ENCODE data around the gene CCDC134. TPM values are rescaled to one million over a fixed set of nuclear protein-coding genes. Genes with fewer than 3 reads are reported as not detected.

CCDC134 gene
- total and polyA plus RNA-seq, 2 of the 8 experiments (the other 6 are each of a cell fraction or from before 2014, with no cell fraction given): 7.7 to 20.0 TPM

- Histone ChIP-seq H2BK5ac (ENCODE audit: low read depth, low read length) (0 out of 2 replicates have a peak overlapping the region, but pooled peaks have one; percentile 2), H4K91ac (replicated peaks; ENCODE audit: insufficient read length, low read length) (no peak overlapping the region), H3K79me1 (ENCODE audit: low read depth, low read length) (peaks cover 8% of the 10 kb centered on the region), H2BK12ac (ENCODE audit: low read depth, low read length) (no peak overlapping the region), H4K20me1 (replicated peaks in 1 of 2; ENCODE audit: control insufficient read depth in 1 of 2, insufficient read depth in 2 of 2, low read length in 2 of 2) (peaks cover 6 to 7% of the 10 kb centered on the region in 2 experiments), H3K56ac (replicated peaks; ENCODE audit: insufficient read length, low read depth, low read length) (no peak overlapping the region), H4K8ac (ENCODE audit: extremely low read depth, insufficient read depth, low read length) (no peak overlapping the region), H2BK120ac (replicated peaks; ENCODE audit: low read depth, low read length) (no peak overlapping the region), H3K79me2 (ENCODE audit: control insufficient read depth in 1 of 2, insufficient read depth in 2 of 2, low read length in 2 of 2) (peaks cover 3 to 8% of the 10 kb centered on the region in 2 experiments; a peak in 3 of 4 replicates), H2BK20ac (ENCODE audit: low read length) (no peak overlapping the region), H3K9me3 (ENCODE audit: insufficient read depth in 2 of 2, low read depth in 1 of 2, low read length in 1 of 2) (no peaks in the 10 kb centered on the region), H3K4me2 (ENCODE audit: insufficient read depth in 1 of 2, low read depth in 2 of 2, low read length in 2 of 2) (no peak overlapping the region), H3K18ac (ENCODE audit: extremely low read depth, low read length) (no peak overlapping the region; the same call in 1 of the 2 replicates), H2AFZ (ENCODE audit: low read length) (no peak overlapping the region), H3K4me3 (ENCODE audit: extremely low read depth in 1 of 4, insufficient read depth in 2 of 4, low read depth in 3 of 4, low read length in 4 of 4) (no peak overlapping the region), H4K5ac (ENCODE audit: insufficient read length, low read depth, low read length) (no peak overlapping the region), H2AK5ac (ENCODE audit: low read depth, low read length) (no peak overlapping the region), H3K27ac (ENCODE audit: low read depth, low read length) (no peak overlapping the region), H3K23ac (ENCODE audit: insufficient read length) (no peak overlapping the region), H3K36me3 (ENCODE audit: control insufficient read depth in 2 of 4, insufficient read depth in 4 of 4, low read length in 3 of 4) (peaks cover 2 to 8% (median 4%) of the 10 kb centered on the region in 4 experiments; a peak in 4 of 8 replicates), H3K27me3 (replicated peaks in 1 of 4; ENCODE audit: control insufficient read depth in 3 of 4, extremely low read depth in 1 of 4, insufficient read depth in 3 of 4, low read length in 3 of 4) (no peaks in the 10 kb centered on the region), H3K23me2 (ENCODE audit: low read depth, low read length) (no peaks in the 10 kb centered on the region), H3K14ac (ENCODE audit: insufficient read length) (no peak overlapping the region), H2BK15ac (ENCODE audit: low read length) (no peak overlapping the region), H3K4me1 (replicated peaks in 1 of 4; ENCODE audit: control insufficient read depth in 3 of 4, insufficient read depth in 4 of 4, low read length in 3 of 4) (peaks cover 0 to 4% (median 0%) of the 10 kb centered on the region in 4 experiments; a peak in 1 of 7 replicates), H3K9ac (replicated peaks in 1 of 4; ENCODE audit: extremely low read depth in 1 of 4, low read depth in 3 of 4, low read length in 3 of 4) (no peak overlapping the region), H3K4ac (replicated peaks; ENCODE audit: insufficient read length, low read depth, low read length) (no peak overlapping the region)
- POLR2A ChIA-PET (ENCODE audit: partially characterized antibody): interaction anchor here (0.7 to 1.3 kb wide), 2 partner anchors 8 to 54 kb away, joined by 4 to 9 read pairs; partner anchors contain the start of gene CCDC134
- FAIRE-seq (no peak), DNase-seq (ENCODE audit: low read depth in 1 of 2, low spot score in 2 of 2) (no peak)
- CTCF ChIA-PET (ENCODE audit: partially characterized antibody): interaction anchor here (0.8 to 1.8 kb wide), 5 partner anchors 17 to 111 kb away, joined by 3 to 8 read pairs (median 5); no protein-coding TSS in a partner anchor
- WGBS, 2 experiments (ENCODE audit: extremely low coverage in 1 of 2, insufficient coverage in 1 of 2, insufficient read length in 1 of 2, insufficient replicate concordance in 2 of 2, low coverage in 1 of 2, low lambda C conversion rate in 2 of 2, missing lambda C conversion rate in 1 of 2): 77% methylated on average over 6 of the region's 6 CpGs; no CpG with 5 or more reads in 1 of the 2 experiments
- TF ChIP-seq ASH2L (IDR thresholded peaks at IDR 0.05; ENCODE audit: low read length): no peak
- TF ChIP-seq RFX5 (IDR thresholded peaks at IDR 0.05; ENCODE audit: borderline replicate concordance, low read depth, low read length): no peak
- no peak for TF ChIP-seq KDM1A (IDR thresholded peaks at IDR 0.05; ENCODE audit: borderline replicate concordance, low read length)
- TF ChIP-seq SAP30 (IDR thresholded peaks at IDR 0.05; ENCODE audit: insufficient read depth, insufficient replicate concordance, low read length): no peak
- no peak for TF ChIP-seq NANOG (IDR thresholded peaks at IDR 0.05; ENCODE audit: insufficient read depth, low read depth, low read length, poor library complexity, severe bottlenecking)
- no peak for TF ChIP-seq BCL11A (IDR thresholded peaks at IDR 0.05; ENCODE audit: low read depth in 2 of 2, low read length in 2 of 2)
- no peak for TF ChIP-seq KDM5A (IDR thresholded peaks at IDR 0.05; ENCODE audit: low read length)
- TF ChIP-seq EGR1 (IDR thresholded peaks at IDR 0.05; ENCODE audit: borderline replicate concordance, low read depth, low read length): no peak
- no peak for TF ChIP-seq YY1 (IDR thresholded peaks at IDR 0.05; ENCODE audit: low read depth, low read length)
- no peak for TF ChIP-seq MAX (IDR thresholded peaks at IDR 0.05)
- TF ChIP-seq NRF1 (IDR thresholded peaks at IDR 0.05; ENCODE audit: low read depth, low read length): no peak
- no peak for TF ChIP-seq SP2 (IDR thresholded peaks at IDR 0.05; ENCODE audit: low read length)
- TF ChIP-seq SP4 (IDR thresholded peaks at IDR 0.05; ENCODE audit: low read length): no peak
- TF ChIP-seq CBX5 (IDR thresholded peaks at IDR 0.05; ENCODE audit: low read depth, low read length): no peak
- TF ChIP-seq POLR2A (IDR thresholded peaks at IDR 0.05; ENCODE audit: control extremely low read depth in 1 of 2, low read depth in 2 of 2, low read length in 2 of 2): no peak
Observed at GRCh38 chr22:41808400-41808799, 7.9 kb downstream of the CCDC134 start.

All from H1 (cell line).